IPS-11a (cell line): Measurements from ENCODE around the gene OR6X1.

Source experiments
- H3K4me3 ChIP-seq: one replicate; pipeline ENCODE4 v1.5.1; 2013; ENCODE audit warnings: low read depth, low read length, control low read depth

Gene OR6X1

DNA sequence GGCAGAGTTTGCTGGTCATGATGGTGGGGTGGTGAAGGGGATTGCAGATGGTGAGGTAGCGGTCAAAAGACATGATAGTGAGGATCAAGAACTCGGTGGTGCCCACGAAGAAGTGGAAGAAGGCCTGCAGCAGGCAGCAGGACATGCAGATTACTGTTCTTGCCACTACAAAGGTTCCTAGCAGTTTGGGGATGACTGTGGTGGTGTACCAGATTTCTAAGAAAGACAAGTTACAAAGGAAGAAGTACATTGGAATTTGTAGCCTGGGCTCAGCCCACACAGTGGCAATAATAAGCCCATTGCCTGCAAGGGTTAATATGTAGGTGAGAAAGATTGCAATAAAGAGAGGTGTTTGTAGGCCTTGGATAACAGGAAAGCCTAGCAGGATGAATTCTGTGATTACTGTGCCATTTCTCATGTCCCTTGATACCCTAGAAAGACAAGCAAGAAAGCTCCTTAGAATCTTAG is at the start of gene OR6X1:
Gene OR6X1, minus strand, starts transcription at position 418 of the 468 bp plus-strand sequence. Its CDS starts 0 bp downstream, at position 418.
- H3K4me3 ChIP-seq = no peak within 1 kb of the TSS

- no peak overlapping the region for H3K4me3 ChIP-seq
Measured at GRCh38 chr11:123801765-123802164, 47.4 kb upstream of the OR6X1 start.

DNA sequence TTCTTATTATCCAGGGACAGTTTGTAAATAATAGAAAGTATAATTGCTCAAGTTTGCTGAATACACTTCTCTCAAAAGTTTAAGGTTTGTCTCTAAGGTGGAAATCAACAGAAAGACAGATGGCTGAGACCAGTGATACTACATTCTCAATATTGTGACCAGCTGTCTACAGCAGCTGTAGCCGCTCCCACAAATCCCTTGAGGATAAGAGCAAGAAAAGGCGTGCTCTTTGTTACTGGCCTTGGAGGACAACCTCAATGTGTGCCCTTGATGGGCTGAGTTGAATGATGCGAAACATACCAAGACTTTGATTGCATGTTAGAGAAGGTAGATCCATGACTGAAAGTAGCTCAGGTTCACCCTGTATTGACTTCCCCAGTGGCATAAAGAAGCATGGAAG is 45.7 kb upstream of the OR6X1 start:
- H3K4me3 ChIP-seq = no peak overlapping the region

DNA sequence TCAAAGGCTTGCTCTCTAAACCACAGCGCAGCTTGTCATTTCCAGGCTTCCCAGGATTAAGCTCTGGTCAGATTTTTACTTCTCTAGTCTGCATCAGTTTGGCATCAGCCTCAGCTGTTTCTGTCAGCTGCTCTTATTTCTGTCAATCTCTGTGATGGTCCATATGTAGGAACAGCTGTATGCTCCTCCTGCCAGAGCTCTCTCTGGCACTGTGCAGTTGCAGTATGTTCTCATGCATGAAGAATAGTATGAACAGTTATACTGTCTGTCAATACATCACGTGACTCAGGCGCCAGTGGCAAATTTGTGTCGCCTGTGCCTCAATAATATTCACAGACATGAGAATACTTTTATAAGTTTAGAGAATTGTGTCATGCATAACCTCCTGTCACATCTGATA is 45.1 kb upstream of the OR6X1 start:
- no peak overlapping the region for H3K4me3 ChIP-seq

- no peak overlapping the region for H3K4me3 ChIP-seq
Measured at GRCh38 chr11:123798513-123799252, 44.4 kb upstream of the OR6X1 start.

GRCh38 chr11:123798079-123798478 is 43.8 kb upstream of the OR6X1 start:
- H3K4me3 ChIP-seq = no peak overlapping the region

DNA sequence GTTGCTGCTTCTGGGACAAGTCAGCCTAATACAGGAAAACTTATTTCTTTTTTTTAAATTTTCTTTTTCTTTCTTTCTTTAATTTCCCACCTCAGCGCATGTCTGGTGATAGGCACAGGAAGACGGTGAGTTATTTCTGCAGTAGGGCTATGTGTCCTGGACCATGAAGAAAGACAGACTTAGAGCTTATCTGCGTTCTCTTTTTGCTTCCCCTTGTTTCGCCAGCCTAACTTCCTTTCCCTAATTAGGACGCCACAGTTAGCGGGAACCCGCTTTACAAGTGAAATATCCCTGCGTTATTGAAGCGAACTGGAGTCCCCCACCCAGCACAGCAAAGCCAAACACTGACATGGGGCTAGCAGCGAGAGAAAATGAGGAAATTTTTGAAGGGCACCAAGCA is 43.2 kb upstream of the OR6X1 start:
- no peak overlapping the region for H3K4me3 ChIP-seq

DNA sequence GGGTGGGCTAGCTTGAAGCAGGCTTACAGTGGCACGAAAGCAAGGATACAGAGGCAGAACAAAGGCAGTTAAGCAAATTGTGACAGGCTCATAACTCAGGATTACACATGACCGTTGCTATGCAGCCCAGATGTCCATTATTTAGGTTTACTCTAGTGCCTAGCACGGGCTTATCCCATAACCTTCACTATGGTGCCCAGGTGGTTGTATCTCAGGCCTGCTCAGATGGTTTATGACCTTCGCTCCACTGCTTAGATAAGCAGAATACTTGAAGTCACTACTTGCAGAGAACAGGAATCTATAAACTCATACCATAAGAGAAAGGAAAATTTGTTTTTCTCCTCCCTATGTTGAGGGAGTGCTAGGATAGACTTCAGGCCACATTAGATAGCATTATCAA is 42.8 kb upstream of the OR6X1 start:
- H3K4me3 ChIP-seq = no peak overlapping the region

DNA sequence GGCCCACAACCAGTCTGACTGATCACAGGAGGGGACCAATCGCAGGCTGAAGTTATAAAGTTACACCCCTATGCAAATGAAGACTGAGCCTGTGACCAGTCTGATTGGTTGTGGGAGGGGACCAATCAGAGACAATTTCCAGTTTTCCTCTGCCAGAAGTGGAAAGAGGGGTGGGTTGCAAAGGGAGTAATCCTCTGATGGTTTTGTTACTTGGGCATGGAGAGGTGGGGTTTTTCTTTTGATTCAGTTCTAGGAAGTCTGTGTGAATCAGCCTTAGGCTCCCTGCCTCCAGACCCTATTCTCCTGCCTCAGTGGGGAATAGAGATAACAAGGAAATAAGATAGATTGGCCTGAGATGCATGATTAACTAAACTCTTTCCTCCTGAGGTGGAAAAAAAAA is 41.9 kb upstream of the OR6X1 start:
- H3K4me3 ChIP-seq = no peak overlapping the region

- no peak overlapping the region for H3K4me3 ChIP-seq
Measured at GRCh38 chr11:123783536-123783935, 29.2 kb upstream of the OR6X1 start.

GRCh38 chr11:123778511-123778910 is 24.2 kb upstream of the OR6X1 start:
- H3K4me3 ChIP-seq = no peak overlapping the region

DNA sequence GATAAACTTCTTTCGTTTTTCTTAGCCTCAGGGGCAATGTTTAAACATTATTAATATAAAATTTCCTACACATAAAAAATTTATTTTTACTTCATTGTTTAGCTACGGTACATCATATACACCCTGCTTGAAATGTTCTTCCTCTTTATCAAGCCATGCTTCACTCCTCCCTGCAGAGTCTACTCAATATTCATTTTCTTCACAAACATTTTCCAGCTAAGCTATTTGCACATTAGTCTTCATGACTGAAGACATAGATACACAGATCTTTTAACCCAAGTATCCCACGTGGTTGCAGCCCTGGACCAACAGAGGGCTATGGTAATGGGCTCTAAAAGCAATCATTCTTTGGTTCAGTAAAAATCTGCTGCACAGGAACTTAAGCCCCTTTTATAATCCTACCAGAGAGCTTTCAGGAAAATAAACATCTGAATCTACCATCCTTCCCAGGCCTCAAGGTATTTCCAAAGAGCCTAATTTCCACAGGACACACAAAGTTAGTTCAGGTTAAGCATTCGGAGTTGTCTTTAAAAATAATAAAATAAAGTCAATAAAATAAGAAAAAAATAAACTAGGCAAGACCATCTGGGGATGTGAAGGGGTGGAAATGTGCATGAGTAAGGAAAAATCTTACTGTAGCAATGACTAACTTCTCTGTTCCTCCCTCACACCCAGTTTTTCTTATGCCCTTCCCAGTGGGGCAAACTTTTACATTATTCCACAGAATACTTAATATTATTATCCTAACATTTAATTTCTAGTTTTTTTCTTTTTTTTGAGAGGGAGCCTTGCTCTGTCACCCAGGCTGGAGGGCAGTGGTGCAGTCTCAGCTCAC is 21.6 kb upstream of the OR6X1 start:
- no peak overlapping the region for H3K4me3 ChIP-seq

GRCh38 chr11:123775289-123775688 is 21.0 kb upstream of the OR6X1 start:
- no peak overlapping the region for H3K4me3 ChIP-seq

GRCh38 chr11:123773959-123774358 is 19.6 kb upstream of the OR6X1 start:
- H3K4me3 ChIP-seq = no peak overlapping the region

DNA sequence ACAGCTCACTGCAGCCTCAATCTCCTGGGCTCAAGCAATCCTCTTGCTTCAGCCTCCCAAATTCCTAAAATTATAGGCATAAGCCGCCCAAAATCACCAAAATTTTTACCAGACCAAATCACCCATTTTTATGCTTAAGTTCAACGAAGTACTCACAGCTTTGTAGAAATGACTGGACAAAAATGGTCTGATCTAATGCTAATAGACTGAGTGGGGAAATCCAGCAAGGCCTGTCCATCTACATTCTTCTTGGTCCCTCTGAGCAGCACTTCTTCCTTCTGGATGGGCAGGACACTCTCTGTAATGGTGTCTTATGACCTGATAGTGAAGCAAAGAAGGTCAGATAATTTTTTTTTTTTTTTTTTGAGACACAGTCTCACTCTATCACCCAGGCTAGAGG is 18.7 kb upstream of the OR6X1 start:
- no peak overlapping the region for H3K4me3 ChIP-seq

DNA sequence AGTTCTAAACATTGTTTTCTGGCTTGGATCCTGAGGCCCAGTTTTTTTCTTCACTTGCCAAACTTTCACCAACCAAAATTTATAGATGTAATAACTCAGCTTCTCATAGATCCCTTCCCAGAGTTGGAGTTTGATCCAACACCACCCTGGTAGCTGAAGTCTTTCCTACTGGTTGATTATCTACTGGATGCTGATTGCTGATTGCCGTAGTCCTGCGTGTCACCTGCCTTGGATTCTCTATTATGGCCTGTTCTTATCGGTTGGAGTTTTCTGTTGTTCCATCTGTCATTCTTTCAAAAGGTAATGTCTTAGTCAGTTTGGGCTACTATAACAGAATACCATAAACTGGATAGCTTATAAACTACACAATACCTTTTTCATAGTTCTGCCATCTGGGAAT is 17.3 kb upstream of the OR6X1 start:
- H3K4me3 ChIP-seq = no peak overlapping the region

DNA sequence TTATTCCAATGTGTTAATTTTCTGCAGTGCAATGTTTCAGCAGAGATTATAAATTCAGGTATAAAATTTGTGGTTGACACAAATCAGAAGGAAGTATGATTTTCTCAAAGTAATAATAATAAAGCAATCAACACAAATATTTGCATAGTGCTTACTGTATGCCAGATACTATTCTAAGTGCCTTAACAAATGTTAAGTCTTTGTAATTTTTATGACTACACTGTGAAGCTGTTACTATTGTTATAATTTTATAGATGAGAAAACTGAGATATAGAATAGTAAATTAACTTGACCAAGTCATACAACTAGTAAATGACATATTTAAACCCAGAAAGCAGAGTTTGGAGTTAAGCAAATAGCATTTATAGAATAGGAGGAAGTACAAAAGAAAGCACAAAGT is 16.4 kb upstream of the OR6X1 start:
- no peak overlapping the region for H3K4me3 ChIP-seq

DNA sequence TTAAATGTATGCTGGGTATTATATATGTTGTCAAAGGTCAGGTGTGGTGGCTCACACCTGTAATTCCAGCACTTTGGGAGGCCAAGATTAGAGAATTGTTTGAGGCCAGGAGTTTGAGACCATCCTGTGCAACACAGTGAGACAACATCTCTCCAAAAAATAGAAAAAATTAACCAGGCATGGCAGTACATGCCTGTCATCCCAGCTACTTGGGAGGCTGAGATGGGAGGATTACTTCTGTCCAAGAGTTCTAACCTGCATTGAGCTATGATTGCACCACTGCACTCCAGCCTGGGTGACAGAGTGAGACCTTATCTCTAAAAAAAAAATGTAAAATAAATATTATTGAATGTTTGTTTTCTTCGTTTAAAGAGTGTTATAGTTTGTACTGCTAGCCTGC is 11.3 kb upstream of the OR6X1 start:
- no peak overlapping the region for H3K4me3 ChIP-seq

DNA sequence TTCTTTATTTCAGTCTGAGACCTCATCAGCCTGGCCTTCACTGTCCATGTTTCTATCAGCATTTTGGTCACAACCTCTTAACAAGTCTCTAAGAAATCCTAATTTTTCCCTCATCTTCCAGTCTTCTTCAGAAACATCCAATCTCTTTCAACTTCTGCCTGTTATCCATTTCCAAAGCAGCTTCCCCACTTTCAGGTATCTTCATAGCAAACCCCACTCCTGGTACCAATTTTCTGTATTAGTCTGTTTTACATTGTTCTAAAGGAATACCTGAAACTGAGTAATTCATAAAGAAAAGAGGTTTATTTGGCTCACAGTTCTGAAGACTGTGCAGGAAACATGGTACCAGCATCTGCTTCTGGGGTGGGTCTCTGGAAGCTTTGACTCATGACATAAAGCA is 8.1 kb upstream of the OR6X1 start:
- no peak overlapping the region for H3K4me3 ChIP-seq

- H3K4me3 ChIP-seq = no peak overlapping the region
Measured at GRCh38 chr11:123760894-123761293, 6.6 kb upstream of the OR6X1 start.

DNA sequence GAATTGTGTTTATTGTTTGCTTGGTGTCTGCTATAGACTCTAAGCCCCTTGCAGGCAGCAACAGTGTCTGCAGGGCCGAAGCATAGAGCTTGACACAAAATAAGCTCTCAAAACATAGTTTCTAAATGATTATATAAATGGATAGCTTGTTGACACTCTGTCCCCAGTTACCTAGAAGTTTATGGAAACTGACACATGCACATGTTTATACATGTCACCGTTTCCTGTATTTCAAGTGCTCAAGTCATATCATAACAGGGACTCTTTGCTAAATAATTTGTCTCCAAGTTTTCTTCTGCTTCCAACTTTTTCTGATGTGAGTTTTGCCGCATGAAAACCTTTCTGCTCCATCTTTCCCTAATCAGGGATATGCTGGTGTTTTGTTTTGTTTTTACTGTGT is 3.7 kb upstream of the OR6X1 start:
- no peak overlapping the region for H3K4me3 ChIP-seq

GRCh38 chr11:123755813-123756212 is 1.5 kb upstream of the OR6X1 start:
- H3K4me3 ChIP-seq = no peak overlapping the region
